ENCODE results near the gene CDK5RAP2.

Gene CDK5RAP2

GRCh38 chr9:120384925-120385272, 195.1 kb downstream of the CDK5RAP2 start:
- peaks cover 9 to 17% of the 10 kb centered on the region in 2 donors for H3K4me1 ChIP-seq (ENCODE audit: control insufficient read depth in 2 of 2, insufficient read depth in 2 of 2, low read length in 2 of 2)
- no peak overlapping the region for H3K9ac ChIP-seq (ENCODE audit: low read depth in 1 of 2, low read length in 2 of 2)
- no peak overlapping the region for H3K27ac ChIP-seq (ENCODE audit: low read depth in 2 of 2, low read length in 2 of 2)
- H3K4me3 ChIP-seq (ENCODE audit: low read length in 2 of 2): no peak overlapping the region
- H3K9me3 ChIP-seq (ENCODE audit: control insufficient read depth in 2 of 2, low read length in 2 of 2): no peaks in the 10 kb centered on the region
- peaks cover 9 to 13% of the 10 kb centered on the region in 2 donors for H3K36me3 ChIP-seq (ENCODE audit: control insufficient read depth in 2 of 2, insufficient read depth in 2 of 2, low read length in 2 of 2)
- H3K27me3 ChIP-seq (ENCODE audit: control insufficient read depth in 2 of 2, insufficient read depth in 2 of 2, low read length in 2 of 2): no peaks in the 10 kb centered on the region

GRCh38 chr9:120383999-120384924, 195.7 kb downstream of the CDK5RAP2 start:
- no peak overlapping the region for H3K9ac ChIP-seq (ENCODE audit: low read depth in 1 of 2, low read length in 2 of 2)
- peaks cover 6 to 8% of the 10 kb centered on the region in 2 donors for H3K36me3 ChIP-seq (ENCODE audit: control insufficient read depth in 2 of 2, insufficient read depth in 2 of 2, low read length in 2 of 2)
- peaks cover 9 to 17% of the 10 kb centered on the region in 2 donors for H3K4me1 ChIP-seq (ENCODE audit: control insufficient read depth in 2 of 2, insufficient read depth in 2 of 2, low read length in 2 of 2)
- H3K27ac ChIP-seq (ENCODE audit: low read depth in 2 of 2, low read length in 2 of 2): no peak overlapping the region
- no peak overlapping the region for H3K4me3 ChIP-seq (ENCODE audit: low read length in 2 of 2)
- H3K27me3 ChIP-seq (ENCODE audit: control insufficient read depth in 2 of 2, insufficient read depth in 2 of 2, low read length in 2 of 2): no peaks in the 10 kb centered on the region
- no peaks in the 10 kb centered on the region for H3K9me3 ChIP-seq (ENCODE audit: control insufficient read depth in 2 of 2, low read length in 2 of 2)

- H3K27ac ChIP-seq (ENCODE audit: low read depth in 2 of 2, low read length in 2 of 2): no peak overlapping the region
- H3K27me3 ChIP-seq (ENCODE audit: control insufficient read depth in 2 of 2, insufficient read depth in 2 of 2, low read length in 2 of 2): no peaks in the 10 kb centered on the region
- H3K9me3 ChIP-seq (ENCODE audit: control insufficient read depth in 2 of 2, low read length in 2 of 2): no peaks in the 10 kb centered on the region
- H3K9ac ChIP-seq (ENCODE audit: low read depth in 1 of 2, low read length in 2 of 2): no peak overlapping the region
- H3K4me3 ChIP-seq (ENCODE audit: low read length in 2 of 2): no peak overlapping the region
- H3K4me1 ChIP-seq (ENCODE audit: control insufficient read depth in 2 of 2, insufficient read depth in 2 of 2, low read length in 2 of 2): peaks cover 9 to 17% of the 10 kb centered on the region in 2 donors
- H3K36me3 ChIP-seq (ENCODE audit: control insufficient read depth in 2 of 2, insufficient read depth in 2 of 2, low read length in 2 of 2): peaks cover 4 to 7% of the 10 kb centered on the region in 2 donors
Observed at GRCh38 chr9:120383611-120383998, 196.4 kb downstream of the CDK5RAP2 start.

GRCh38 chr9:120382453-120382852, 197.5 kb downstream of the CDK5RAP2 start:
- Histone ChIP-seq H3K4me1 (ENCODE audit: control insufficient read depth in 2 of 2, insufficient read depth in 2 of 2, low read length in 2 of 2) (peaks cover 9 to 17% of the 10 kb centered on the region in 2 donors), H3K36me3 (ENCODE audit: control insufficient read depth in 2 of 2, insufficient read depth in 2 of 2, low read length in 2 of 2) (no peaks in the 10 kb centered on the region), H3K27ac (ENCODE audit: low read depth in 2 of 2, low read length in 2 of 2) (no peak overlapping the region), H3K27me3 (ENCODE audit: control insufficient read depth in 2 of 2, insufficient read depth in 2 of 2, low read length in 2 of 2) (no peaks in the 10 kb centered on the region), H3K9ac (ENCODE audit: low read depth in 1 of 2, low read length in 2 of 2) (no peak overlapping the region), H3K9me3 (ENCODE audit: control insufficient read depth in 2 of 2, low read length in 2 of 2) (no peaks in the 10 kb centered on the region), H3K4me3 (ENCODE audit: low read length in 2 of 2) (no peak overlapping the region)

- no peaks in the 10 kb centered on the region for H3K27me3 ChIP-seq (ENCODE audit: control insufficient read depth in 2 of 2, insufficient read depth in 2 of 2, low read length in 2 of 2)
- H3K27ac ChIP-seq (ENCODE audit: low read depth in 2 of 2, low read length in 2 of 2): no peak overlapping the region
- H3K4me3 ChIP-seq (ENCODE audit: low read length in 2 of 2): no peak overlapping the region
- no peak overlapping the region for H3K9ac ChIP-seq (ENCODE audit: low read depth in 1 of 2, low read length in 2 of 2)
- no peaks in the 10 kb centered on the region for H3K9me3 ChIP-seq (ENCODE audit: control insufficient read depth in 2 of 2, low read length in 2 of 2)
- no peaks in the 10 kb centered on the region for H3K36me3 ChIP-seq (ENCODE audit: control insufficient read depth in 2 of 2, insufficient read depth in 2 of 2, low read length in 2 of 2)
- peaks cover 8 to 15% of the 10 kb centered on the region in 2 donors for H3K4me1 ChIP-seq (ENCODE audit: control insufficient read depth in 2 of 2, insufficient read depth in 2 of 2, low read length in 2 of 2)
Observed at GRCh38 chr9:120381839-120382238, 198.1 kb downstream of the CDK5RAP2 start.

GRCh38 chr9:120379611-120380010, 200.4 kb downstream of the CDK5RAP2 start:
- H3K27ac ChIP-seq (ENCODE audit: low read depth in 2 of 2, low read length in 2 of 2): no peak overlapping the region
- H3K9ac ChIP-seq (ENCODE audit: low read depth in 1 of 2, low read length in 2 of 2): no peak overlapping the region
- H3K27me3 ChIP-seq (ENCODE audit: control insufficient read depth in 2 of 2, insufficient read depth in 2 of 2, low read length in 2 of 2): no peaks in the 10 kb centered on the region
- no peaks in the 10 kb centered on the region for H3K36me3 ChIP-seq (ENCODE audit: control insufficient read depth in 2 of 2, insufficient read depth in 2 of 2, low read length in 2 of 2)
- no peak overlapping the region for H3K4me3 ChIP-seq (ENCODE audit: low read length in 2 of 2)
- no peaks in the 10 kb centered on the region for H3K9me3 ChIP-seq (ENCODE audit: control insufficient read depth in 2 of 2, low read length in 2 of 2)
- H3K4me1 ChIP-seq (ENCODE audit: control insufficient read depth in 2 of 2, insufficient read depth in 2 of 2, low read length in 2 of 2): peaks cover 3 to 6% of the 10 kb centered on the region in 2 donors

GRCh38 chr9:120378680-120379079, 201.3 kb downstream of the CDK5RAP2 start:
- H3K27me3 ChIP-seq (ENCODE audit: control insufficient read depth in 2 of 2, insufficient read depth in 2 of 2, low read length in 2 of 2): no peaks in the 10 kb centered on the region
- no peaks in the 10 kb centered on the region for H3K36me3 ChIP-seq (ENCODE audit: control insufficient read depth in 2 of 2, insufficient read depth in 2 of 2, low read length in 2 of 2)
- H3K9ac ChIP-seq (ENCODE audit: low read depth in 1 of 2, low read length in 2 of 2): no peak overlapping the region
- H3K4me3 ChIP-seq (ENCODE audit: low read length in 2 of 2): no peak overlapping the region
- H3K9me3 ChIP-seq (ENCODE audit: control insufficient read depth in 2 of 2, low read length in 2 of 2): no peaks in the 10 kb centered on the region
- H3K27ac ChIP-seq (ENCODE audit: low read depth in 2 of 2, low read length in 2 of 2): no peak overlapping the region
- H3K4me1 ChIP-seq (ENCODE audit: control insufficient read depth in 2 of 2, insufficient read depth in 2 of 2, low read length in 2 of 2): no peaks in the 10 kb centered on the region

- Histone ChIP-seq H3K36me3 (ENCODE audit: control insufficient read depth in 2 of 2, insufficient read depth in 2 of 2, low read length in 2 of 2) (no peaks in the 10 kb centered on the region), H3K4me1 (ENCODE audit: control insufficient read depth in 2 of 2, insufficient read depth in 2 of 2, low read length in 2 of 2) (no peaks in the 10 kb centered on the region), H3K9me3 (ENCODE audit: control insufficient read depth in 2 of 2, low read length in 2 of 2) (no peaks in the 10 kb centered on the region), H3K27ac (ENCODE audit: low read depth in 2 of 2, low read length in 2 of 2) (no peak overlapping the region), H3K4me3 (ENCODE audit: low read length in 2 of 2) (no peak overlapping the region), H3K9ac (ENCODE audit: low read depth in 1 of 2, low read length in 2 of 2) (no peak overlapping the region), H3K27me3 (ENCODE audit: control insufficient read depth in 2 of 2, insufficient read depth in 2 of 2, low read length in 2 of 2) (no peaks in the 10 kb centered on the region)
Observed at GRCh38 chr9:120377268-120378159, 202.5 kb downstream of the CDK5RAP2 start.

GRCh38 chr9:120376101-120376500, 203.9 kb downstream of the CDK5RAP2 start:
- Histone ChIP-seq H3K9me3 (ENCODE audit: control insufficient read depth in 2 of 2, low read length in 2 of 2) (no peaks in the 10 kb centered on the region), H3K27me3 (ENCODE audit: control insufficient read depth in 2 of 2, insufficient read depth in 2 of 2, low read length in 2 of 2) (no peaks in the 10 kb centered on the region)

GRCh38 chr9:120375316-120375715, 204.7 kb downstream of the CDK5RAP2 start:
- Histone ChIP-seq H3K4me1 (ENCODE audit: control insufficient read depth in 2 of 2, insufficient read depth in 2 of 2, low read length in 2 of 2) (no peaks in the 10 kb centered on the region), H3K9ac (ENCODE audit: low read depth in 1 of 2, low read length in 2 of 2) (no peak overlapping the region), H3K27me3 (ENCODE audit: control insufficient read depth in 2 of 2, insufficient read depth in 2 of 2, low read length in 2 of 2) (no peaks in the 10 kb centered on the region), H3K4me3 (ENCODE audit: low read length in 2 of 2) (no peak overlapping the region), H3K27ac (ENCODE audit: low read depth in 2 of 2, low read length in 2 of 2) (no peak overlapping the region), H3K9me3 (ENCODE audit: control insufficient read depth in 2 of 2, low read length in 2 of 2) (no peaks in the 10 kb centered on the region), H3K36me3 (ENCODE audit: control insufficient read depth in 2 of 2, insufficient read depth in 2 of 2, low read length in 2 of 2) (no peaks in the 10 kb centered on the region)

More at GRCh38 chr9:120376101-120376500, 203.9 kb downstream of the CDK5RAP2 start:
- no peaks in the 10 kb centered on the region for H3K4me1 ChIP-seq (ENCODE audit: control insufficient read depth in 2 of 2, insufficient read depth in 2 of 2, low read length in 2 of 2)
- H3K4me3 ChIP-seq (ENCODE audit: low read length in 2 of 2): no peak overlapping the region
- no peak overlapping the region for H3K27ac ChIP-seq (ENCODE audit: low read depth in 2 of 2, low read length in 2 of 2)
- H3K9ac ChIP-seq (ENCODE audit: low read depth in 1 of 2, low read length in 2 of 2): no peak overlapping the region
- no peaks in the 10 kb centered on the region for H3K36me3 ChIP-seq (ENCODE audit: control insufficient read depth in 2 of 2, insufficient read depth in 2 of 2, low read length in 2 of 2)

Measured in mucosa of rectum (tissue), 2 donors.